Upper lobe of left lung (tissue), 4 donors: ENCODE data around the gene USF2.

ENCODE experiments used
- CTCF ChIP-seq, 6 experiments: fragments of 450-650 bp in 4 of 6; fragments of 200-600 bp in 2 of 6; sonication (generic) in 2 of 6; IDR thresholded peaks; one replicate each; pipeline ENCODE4 v1.5.1; 2016 to 2019; ENCODE audit warnings: antibody characterized with exemption in 6 of 6
- EP300 ChIP-seq, 4 donors: sonication (generic); formaldehyde crosslinking; IDR thresholded peaks; one replicate each; pipeline ENCODE4 v1.5.1; 2017; ENCODE audit warnings: antibody characterized with exemption in 4 of 4, control low read depth in 2 of 4
- POLR2A ChIP-seq, 4 donors: fragments of 450-650 bp; IDR thresholded peaks; one replicate each; pipeline ENCODE4 v1.5.1; 2016 to 2017; ENCODE audit warnings: antibody characterized with exemption in 4 of 4, mild to moderate bottlenecking in 2 of 4

- TF ChIP-seq EP300 (IDR thresholded peaks at IDR 0.05) (no peak), CTCF (IDR thresholded peaks at IDR 0.05) (no peak), POLR2A (IDR thresholded peaks at IDR 0.05) (no peak)
Observed at GRCh38 chr19:35265126-35265899, 3.4 kb upstream of the USF2 start.
